H1 (cell line): Measurements from ENCODE around the gene OXA1L. TPM values are rescaled to one million over a fixed set of nuclear protein-coding genes. Genes with fewer than 3 reads are reported as not detected.

Experiments
- GABPA ChIP-seq: IDR thresholded peaks from 2 replicates; pipeline ENCODE4 v1.6.1; 2011; ENCODE audit warnings: mild to moderate bottlenecking, low read length, moderate library complexity, borderline replicate concordance; ENCODE audit not compliant: insufficient read depth
- NANOG ChIP-seq: IDR thresholded peaks from 2 replicates; pipeline ENCODE4 v1.6.1; 2011; ENCODE audit warnings: low read length, low read depth, mild to moderate bottlenecking, inconsistent platforms; ENCODE audit not compliant: insufficient read depth, poor library complexity, severe bottlenecking
- SIRT6 ChIP-seq: IDR thresholded peaks from one replicate; pipeline ENCODE4 v1.7.1; 2012; ENCODE audit warnings: low read length, inconsistent platforms
- TBP ChIP-seq: IDR thresholded peaks from 2 replicates; pipeline ENCODE4 v1.6.1; 2011; ENCODE audit warnings: low read depth, low read length, improper control_type of control experiment
- polyA plus RNA-seq, 7 experiments: library from polyadenylated mRNA; depleted of rRNA in 3 of 7; stranded (reverse) in 5 of 7; unstranded in 2 of 7; fragments of >200 nt in 5 of 7; fragments of 200-250 nt in 2 of 7; gene quantifications; 1 replicate in 5 of 7; 2 replicates in 1 of 7; 4 replicates in 1 of 7; pipeline versions ENCODE4 v1.2.1 to v1.2.3, GENCODE V29; 2011 to 2013; ENCODE audit warnings: missing spikeins in 2 of 7, mixed read lengths in 2 of 7
- total RNA-seq: library from RNA; stranded (reverse); fragmentation: NEBNext Ultra II Directional; extraction: Animal tissue kit (Norgen Biotek cat#: 25700); gene quantifications from 2 replicates; pipeline ENCODE4 v1.2.1, GENCODE V29; 2021

OXA1L gene
- total and polyA plus RNA-seq, 2 of the 8 experiments (the other 6 are each of a cell fraction or from before 2014, with no cell fraction given), result 125 to 199 TPM

DNA sequence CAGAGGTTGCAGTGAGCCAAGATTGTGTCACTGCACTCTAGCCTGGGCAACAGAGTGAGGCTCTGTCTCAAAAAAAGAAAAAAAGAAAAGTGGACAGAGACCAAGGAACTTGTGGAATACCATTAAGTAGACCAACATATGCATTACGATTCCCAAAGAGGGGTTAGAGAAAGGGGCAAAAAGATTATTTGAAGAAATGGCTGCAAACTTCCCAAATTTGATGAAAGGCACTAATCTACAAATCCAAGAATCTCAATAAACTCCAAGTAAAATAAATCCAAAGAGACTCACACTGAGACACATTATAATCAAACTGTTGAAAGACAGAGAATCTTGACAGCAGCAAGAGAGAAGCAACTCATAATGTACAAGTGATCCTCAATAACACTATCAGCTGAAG, 4.8 kb upstream of the OXA1L start (continued):
- TF ChIP-seq GABPA (no peak), NANOG (no peak), TBP (no peak), SIRT6 (no peak)
